Heart left ventricle (tissue), 13 donors: Measurements from ENCODE around the gene DOCK3.

ENCODE experiments used
- POLR2A ChIP-seq, 2 donors: fragments of 450-650 bp; IDR thresholded peaks; one replicate each; pipeline ENCODE4 v1.6.1; 2017; ENCODE audit warnings: antibody characterized with exemption in 2 of 2, mild to moderate bottlenecking in 2 of 2, moderate library complexity in 2 of 2
- TF ChIP-seq, protein P1 (sequence below), 12 donors: fragments of 200-600 bp; sonication (generic) in 4 of 12; IDR thresholded peaks; one replicate each; pipeline versions ENCODE4 v1.5.0 to v1.8.0; 2018 to 2022; ENCODE audit warnings: antibody characterized with exemption in 12 of 12, mild to moderate bottlenecking in 5 of 12
- donor health status: ischemic (EF 13 %, LVEDD 7.1; RV severe dilation, severe dysfunction).
- donor health status: DM: no; HTN: yes; CAD: no.
- donor health status: DM: no; HTN: no; CAD: no.
- donor health status: ischemic (EF 25% LVEDD 6.9; RV normal size, moderate dysfunction).
- donor health status: ischemic (EF 25% LVEDD 5.7; RV mildly dilated, moderate dysfunction).
- donor health status: ischemic (EF 35%, LVEDD 5.7; RV mildly dilated, moderate dysfunction).
- donor health status: nonischemic (EF 11% LVEDD 7.7; RV severe dilation, severe dysfunction).
- donor health status: DM: yes; HTN: yes; CAD: no.
- donor health status: PGD.
- donor health status: ischemic (EF 29% LVEDD 5.4; RV normal size, mild dysfunction).
- donor health status: nonischemic (EF 23%, LVEDD 6.1; RV moderate dilation, normal function).

DNA sequence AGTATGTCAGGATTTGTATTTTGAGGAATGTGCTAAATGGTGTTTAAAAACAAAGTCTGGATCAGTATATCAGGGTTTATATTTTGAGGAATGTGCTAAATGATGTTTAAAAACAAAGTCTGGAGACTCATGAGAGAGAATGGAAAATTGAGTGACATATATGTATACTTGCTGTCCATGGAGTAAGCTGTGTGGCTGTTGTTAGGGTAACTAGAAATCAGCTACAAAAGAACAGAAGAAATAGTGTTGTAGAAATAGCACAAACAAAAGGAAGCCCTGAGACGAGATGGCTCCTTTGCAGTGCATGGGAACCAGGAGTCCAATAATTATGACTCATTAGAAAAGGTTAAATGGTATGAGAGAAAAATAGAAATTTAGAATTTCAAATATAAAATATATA lies 427.7 kb downstream of the DOCK3 start:
- no peak for TF ChIP-seq POLR2A (IDR thresholded peaks at IDR 0.05)
- TF ChIP-seq, protein P1, sequence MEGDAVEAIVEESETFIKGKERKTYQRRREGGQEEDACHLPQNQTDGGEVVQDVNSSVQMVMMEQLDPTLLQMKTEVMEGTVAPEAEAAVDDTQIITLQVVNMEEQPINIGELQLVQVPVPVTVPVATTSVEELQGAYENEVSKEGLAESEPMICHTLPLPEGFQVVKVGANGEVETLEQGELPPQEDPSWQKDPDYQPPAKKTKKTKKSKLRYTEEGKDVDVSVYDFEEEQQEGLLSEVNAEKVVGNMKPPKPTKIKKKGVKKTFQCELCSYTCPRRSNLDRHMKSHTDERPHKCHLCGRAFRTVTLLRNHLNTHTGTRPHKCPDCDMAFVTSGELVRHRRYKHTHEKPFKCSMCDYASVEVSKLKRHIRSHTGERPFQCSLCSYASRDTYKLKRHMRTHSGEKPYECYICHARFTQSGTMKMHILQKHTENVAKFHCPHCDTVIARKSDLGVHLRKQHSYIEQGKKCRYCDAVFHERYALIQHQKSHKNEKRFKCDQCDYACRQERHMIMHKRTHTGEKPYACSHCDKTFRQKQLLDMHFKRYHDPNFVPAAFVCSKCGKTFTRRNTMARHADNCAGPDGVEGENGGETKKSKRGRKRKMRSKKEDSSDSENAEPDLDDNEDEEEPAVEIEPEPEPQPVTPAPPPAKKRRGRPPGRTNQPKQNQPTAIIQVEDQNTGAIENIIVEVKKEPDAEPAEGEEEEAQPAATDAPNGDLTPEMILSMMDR (IDR thresholded peaks at IDR 0.05): no peak
